Calu3 (cell line): ENCODE data around the gene SHISA9. TPM values are rescaled to one million over a fixed set of nuclear protein-coding genes. Genes with fewer than 3 reads are reported as not detected.

Experiments used
- BruUV-seq: library from RNA; stranded (reverse); fragments of 400-500 nt; replicated peaks from 2 replicates; lab custom pipeline; 2021; lab: Mats Ljungman, UMichigan
- CTCF ChIA-PET: fragments of 300-600 bp; sonication (Branson Sonifier 250); formaldehyde crosslinking; loops from one replicate; lab custom pipeline; 2022; ENCODE audit warnings: antibody characterized with exemption; lab: Charles Lee
- DNase-seq: peaks from one replicate; pipeline ENCODE4 v3.0.0; 2022
- H3K27ac Mint-ChIP-seq: one replicate; pipeline ENCODE4 v1.8.0; 2022; ENCODE audit warnings: mixed read lengths; ENCODE audit not compliant: unreplicated experiment
- H3K27me3 Mint-ChIP-seq: one replicate; pipeline ENCODE4 v1.8.0; 2022; ENCODE audit warnings: mixed read lengths; ENCODE audit not compliant: unreplicated experiment
- H3K36me3 Mint-ChIP-seq: one replicate; pipeline ENCODE4 v1.8.0; 2022; ENCODE audit warnings: mild to moderate bottlenecking, moderate library complexity, mixed read lengths; ENCODE audit not compliant: insufficient read depth, unreplicated experiment
- H3K4me1 Mint-ChIP-seq: one replicate; pipeline ENCODE4 v1.8.0; 2022; ENCODE audit warnings: mild to moderate bottlenecking, low read depth, mixed read lengths; ENCODE audit not compliant: unreplicated experiment
- H3K4me3 Mint-ChIP-seq: one replicate; pipeline ENCODE4 v1.8.0; 2022; ENCODE audit warnings: mild to moderate bottlenecking, low read depth, moderate library complexity, mixed read lengths; ENCODE audit not compliant: unreplicated experiment
- H3K9me3 Mint-ChIP-seq: one replicate; pipeline ENCODE4 v1.8.0; 2022; ENCODE audit warnings: low read depth, mixed read lengths; ENCODE audit not compliant: unreplicated experiment
- CTCF ChIP-seq: fragments of 200-600 bp; IDR thresholded peaks from one replicate; pipeline ENCODE4 v1.8.0; 2022; ENCODE audit warnings: antibody characterized with exemption; ENCODE audit not compliant: unreplicated experiment
- intact Hi-C: fragments of 100-400 bp; cut with micrococcal nuclease; formaldehyde crosslinking; loops from one replicate; pipeline ENCODE4 v1.10.0; 2022; ENCODE audit not compliant: unreplicated experiment
- total RNA-seq: library from RNA; stranded (reverse); gene quantifications from 2 replicates; pipeline ENCODE4 v1.2.3, GENCODE V29; 2022

SHISA9 gene
- total RNA-seq, 1 experiment from 2014 or later: not detected

DNA sequence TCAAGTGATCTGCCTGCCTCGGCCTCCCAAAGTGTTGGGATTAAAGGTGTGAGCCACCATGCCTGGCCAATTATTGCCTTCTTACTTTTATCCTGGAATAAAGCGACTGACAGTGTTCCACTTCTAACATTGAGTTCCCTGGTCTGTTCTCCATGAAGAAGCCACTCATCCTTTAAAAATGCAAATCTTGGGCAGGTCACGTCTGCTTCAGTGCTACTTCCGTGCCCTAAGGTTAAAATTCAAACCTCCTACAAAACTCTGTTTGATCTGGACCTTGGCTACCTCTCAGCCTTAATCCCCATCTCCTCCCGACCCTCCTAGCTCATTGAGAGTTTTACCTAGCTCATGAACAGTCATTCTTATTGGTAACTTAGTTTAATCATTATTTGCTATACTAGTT is 9.6 kb upstream of the SHISA9 start:
- CTCF ChIA-PET: no interaction called here
- H3K4me1 Mint-ChIP-seq: no peaks in the 10 kb centered on the region
- DNase-seq: no peak
- H3K27me3 Mint-ChIP-seq: peaks cover 41% of the 10 kb centered on the region
- intact Hi-C loops: no loop called here
- no peaks in the 10 kb centered on the region for H3K36me3 Mint-ChIP-seq
- no peaks in the 10 kb centered on the region for H3K9me3 Mint-ChIP-seq
- BruUV-seq: no TSS peak
- no peak for TF ChIP-seq CTCF
- H3K4me3 Mint-ChIP-seq: no peak overlapping the region
- no peak overlapping the region for H3K27ac Mint-ChIP-seq

- CTCF ChIA-PET: interaction anchor here (0.6 to 0.7 kb wide), 2 partner anchors 30 to 244 kb away, joined by 3 to 4 read pairs; no protein-coding TSS in a partner anchor
- H3K4me3 Mint-ChIP-seq: no peak overlapping the region
- DNase-seq: no peak
- H3K36me3 Mint-ChIP-seq: no peaks in the 10 kb centered on the region
- peaks cover 32% of the 10 kb centered on the region for H3K27me3 Mint-ChIP-seq
- no TSS peak for BruUV-seq
- no peaks in the 10 kb centered on the region for H3K9me3 Mint-ChIP-seq
- TF ChIP-seq CTCF: no peak
- intact Hi-C loops: no loop called here
- H3K27ac Mint-ChIP-seq: no peak overlapping the region
- H3K4me1 Mint-ChIP-seq: no peaks in the 10 kb centered on the region
Measured at GRCh38 chr16:12893050-12893750, 8.2 kb upstream of the SHISA9 start.

DNA sequence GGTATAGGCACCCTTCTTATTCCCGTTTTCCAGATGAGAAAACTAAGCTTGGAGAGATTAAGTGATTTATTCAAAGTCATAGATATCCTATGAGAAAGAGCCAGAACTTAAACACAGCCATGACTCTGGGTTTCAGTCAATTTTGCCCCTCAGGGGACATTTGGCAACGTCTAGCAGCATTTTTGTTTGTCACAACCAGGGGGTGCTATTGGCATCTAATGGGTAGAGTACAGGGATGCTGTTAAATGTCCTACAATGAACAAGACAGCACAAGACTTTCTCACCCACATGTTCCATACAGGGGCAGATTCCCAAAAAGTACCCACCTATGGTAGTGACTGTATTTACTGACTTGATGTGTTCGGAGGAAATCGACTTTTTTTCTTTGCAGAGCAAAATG is 4.8 kb upstream of the SHISA9 start:
- intact Hi-C loops: no loop called here
- Mint-ChIP-seq H3K27ac (no peak overlapping the region), H3K4me1 (no peaks in the 10 kb centered on the region), H3K36me3 (no peaks in the 10 kb centered on the region), H3K9me3 (no peaks in the 10 kb centered on the region), H3K4me3 (no peak overlapping the region), H3K27me3 (peaks cover 29% of the 10 kb centered on the region)
- peak; percentile 26 for DNase-seq
- CTCF ChIA-PET: no interaction called here
- TF ChIP-seq CTCF: no peak
- BruUV-seq: no TSS peak

DNA sequence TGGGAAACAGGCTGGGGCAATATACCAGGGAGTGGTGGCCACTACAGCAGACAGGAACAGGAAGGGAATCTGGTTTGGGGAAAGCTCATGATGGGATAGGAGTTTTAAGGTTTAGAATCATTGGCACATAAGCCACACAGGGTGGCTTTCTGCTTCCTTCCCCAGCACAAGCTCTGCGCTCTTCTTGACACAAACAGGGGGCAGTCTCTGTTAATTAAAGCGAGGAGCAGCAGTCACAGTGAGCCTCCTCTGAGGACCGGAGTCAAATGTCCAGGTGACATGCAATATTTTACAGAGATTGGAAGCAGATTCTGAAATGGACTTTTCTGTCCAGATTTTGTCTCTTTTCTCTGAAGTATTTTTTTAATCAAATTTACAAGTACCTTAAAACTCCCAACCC is 2.8 kb upstream of the SHISA9 start:
- TF ChIP-seq CTCF: no peak
- CTCF ChIA-PET: no interaction called here
- no peak overlapping the region for H3K27ac Mint-ChIP-seq
- H3K4me1 Mint-ChIP-seq: no peaks in the 10 kb centered on the region
- intact Hi-C loops: no loop called here
- H3K9me3 Mint-ChIP-seq: no peaks in the 10 kb centered on the region
- peaks cover 13% of the 10 kb centered on the region for H3K27me3 Mint-ChIP-seq
- no TSS peak for BruUV-seq
- no peak overlapping the region for H3K4me3 Mint-ChIP-seq
- H3K36me3 Mint-ChIP-seq: no peaks in the 10 kb centered on the region
- no peak for DNase-seq
